Astrocyte (in vitro differentiated cells and primary cell): ENCODE results near the gene MOB1B. TPM values are rescaled to one million over a fixed set of nuclear protein-coding genes. Genes with fewer than 3 reads are reported as not detected.
A peak's percentile ranks its signal among the peaks of the same experiment; 100 is the strongest.

Experiments
- DNase-seq: peaks from one replicate; pipeline ENCODE4 v3.0.0-alpha.2; 2010; ENCODE audit warnings: low read depth
- FAIRE-seq: peaks from 2 replicates; lab custom pipeline; 2011; peaks lifted over from hg19 to GRCh38; lab: Jason Lieb, UNC
- H2AFZ ChIP-seq: 2 replicates; pipeline ENCODE4 v1.6.0; 2012; ENCODE audit warnings: low read depth, low read length, inconsistent platforms
- H3K27ac ChIP-seq: 2 replicates; pipeline ENCODE4 v1.5.1; 2011; ENCODE audit warnings: low read depth, low read length, inconsistent platforms
- H3K27me3 ChIP-seq: 2 replicates; pipeline ENCODE4 v1.6.0; 2011; ENCODE audit warnings: low read length, inconsistent platforms; ENCODE audit not compliant: insufficient read depth
- H3K36me3 ChIP-seq: 2 replicates; pipeline ENCODE4 v1.5.1; 2011; ENCODE audit warnings: low read length, inconsistent platforms; ENCODE audit not compliant: insufficient read depth
- H3K4me1 ChIP-seq: 2 replicates; pipeline ENCODE4 v1.5.1; 2011; ENCODE audit warnings: low read length, inconsistent platforms; ENCODE audit not compliant: insufficient read depth
- H3K4me2 ChIP-seq: 2 replicates; pipeline ENCODE4 v1.6.0; 2012; ENCODE audit warnings: low read length, inconsistent platforms
- H3K4me3 ChIP-seq: 2 replicates; pipeline ENCODE4 v1.5.1; 2011; ENCODE audit warnings: low read depth, mild to moderate bottlenecking, low read length, inconsistent platforms; ENCODE audit not compliant: insufficient read depth
- H3K79me2 ChIP-seq: 2 replicates; pipeline ENCODE4 v1.6.0; 2012; ENCODE audit warnings: mild to moderate bottlenecking, low read length, inconsistent platforms; ENCODE audit not compliant: insufficient read depth
- H3K9ac ChIP-seq: 2 replicates; pipeline ENCODE4 v1.6.0; 2012; ENCODE audit warnings: mild to moderate bottlenecking, low read length, inconsistent platforms
- H3K9me3 ChIP-seq: 2 replicates; pipeline ENCODE4 v1.5.1; 2012; ENCODE audit warnings: low read depth, mild to moderate bottlenecking, low read length, inconsistent platforms; ENCODE audit not compliant: insufficient read depth
- H4K20me1 ChIP-seq: 2 replicates; pipeline ENCODE4 v1.6.0; 2012; ENCODE audit warnings: low read length, inconsistent platforms; ENCODE audit not compliant: insufficient read depth
- H3K27ac Mint-ChIP-seq: one replicate; pipeline ENCODE4 v1.8.0; 2021; ENCODE audit warnings: mild to moderate bottlenecking, mixed read lengths; ENCODE audit not compliant: unreplicated experiment
- H3K27me3 Mint-ChIP-seq: one replicate; pipeline ENCODE4 v1.8.0; 2021; ENCODE audit warnings: low read depth, mixed read lengths; ENCODE audit not compliant: unreplicated experiment
- H3K36me3 Mint-ChIP-seq: one replicate; pipeline ENCODE4 v1.8.0; 2021; ENCODE audit warnings: low read depth, mixed read lengths; ENCODE audit not compliant: unreplicated experiment
- H3K4me1 Mint-ChIP-seq: one replicate; pipeline ENCODE4 v1.8.0; 2021; ENCODE audit warnings: low read depth, mixed read lengths; ENCODE audit not compliant: unreplicated experiment
- H3K4me3 Mint-ChIP-seq: one replicate; pipeline ENCODE4 v1.8.0; 2021; ENCODE audit warnings: mild to moderate bottlenecking, moderate library complexity, mixed read lengths; ENCODE audit not compliant: unreplicated experiment
- H3K9me3 Mint-ChIP-seq: one replicate; pipeline ENCODE4 v1.8.0; 2021; ENCODE audit warnings: mild to moderate bottlenecking, mixed read lengths; ENCODE audit not compliant: unreplicated experiment
- EZH2 ChIP-seq: IDR thresholded peaks from 2 replicates; pipeline ENCODE4 v1.6.1; 2012; ENCODE audit warnings: mild to moderate bottlenecking, low read length, inconsistent platforms; ENCODE audit not compliant: insufficient read depth
- total RNA-seq: library from RNA; stranded (reverse); gene quantifications from 2 replicates; pipeline ENCODE4 v1.2.1, GENCODE V29; 2021
- TF ChIP-seq, protein P1 (sequence below): IDR thresholded peaks from 2 replicates; pipeline ENCODE4 v1.5.1; 2011; ENCODE audit warnings: low read depth, mild to moderate bottlenecking, inconsistent platforms, low read length, moderate library complexity; ENCODE audit not compliant: insufficient read depth

Gene MOB1B
- total RNA-seq, 1 donor from 2014 or later, result 40.6 TPM

- H3K27ac ChIP-seq, result peak overlapping the region; percentile 66
- no peak for DNase-seq
- H3K79me2 ChIP-seq, result peaks cover 5% of the 10 kb centered on the region
- H4K20me1 ChIP-seq, result no peaks in the 10 kb centered on the region
- H3K27me3 Mint-ChIP-seq, result no peaks in the 10 kb centered on the region
- no peak overlapping the region for H3K4me3 ChIP-seq
- H3K9ac ChIP-seq, result no peak overlapping the region
- H3K4me1 ChIP-seq, result peaks cover 15% of the 10 kb centered on the region
- H3K36me3 Mint-ChIP-seq, result no peaks in the 10 kb centered on the region
- no peaks in the 10 kb centered on the region for H3K9me3 ChIP-seq
- no peak overlapping the region for H2AFZ ChIP-seq
- H3K4me3 Mint-ChIP-seq, result no peak overlapping the region
- H3K4me2 ChIP-seq, result peak overlapping the region; percentile 61
- FAIRE-seq, result no peak
- peaks cover 12% of the 10 kb centered on the region for H3K4me1 Mint-ChIP-seq
- no peak overlapping the region for H3K27ac Mint-ChIP-seq
- no peaks in the 10 kb centered on the region for H3K27me3 ChIP-seq
- peaks cover 5% of the 10 kb centered on the region for H3K36me3 ChIP-seq
- TF ChIP-seq EZH2, result no peak
- TF ChIP-seq, protein P1, sequence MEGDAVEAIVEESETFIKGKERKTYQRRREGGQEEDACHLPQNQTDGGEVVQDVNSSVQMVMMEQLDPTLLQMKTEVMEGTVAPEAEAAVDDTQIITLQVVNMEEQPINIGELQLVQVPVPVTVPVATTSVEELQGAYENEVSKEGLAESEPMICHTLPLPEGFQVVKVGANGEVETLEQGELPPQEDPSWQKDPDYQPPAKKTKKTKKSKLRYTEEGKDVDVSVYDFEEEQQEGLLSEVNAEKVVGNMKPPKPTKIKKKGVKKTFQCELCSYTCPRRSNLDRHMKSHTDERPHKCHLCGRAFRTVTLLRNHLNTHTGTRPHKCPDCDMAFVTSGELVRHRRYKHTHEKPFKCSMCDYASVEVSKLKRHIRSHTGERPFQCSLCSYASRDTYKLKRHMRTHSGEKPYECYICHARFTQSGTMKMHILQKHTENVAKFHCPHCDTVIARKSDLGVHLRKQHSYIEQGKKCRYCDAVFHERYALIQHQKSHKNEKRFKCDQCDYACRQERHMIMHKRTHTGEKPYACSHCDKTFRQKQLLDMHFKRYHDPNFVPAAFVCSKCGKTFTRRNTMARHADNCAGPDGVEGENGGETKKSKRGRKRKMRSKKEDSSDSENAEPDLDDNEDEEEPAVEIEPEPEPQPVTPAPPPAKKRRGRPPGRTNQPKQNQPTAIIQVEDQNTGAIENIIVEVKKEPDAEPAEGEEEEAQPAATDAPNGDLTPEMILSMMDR, result no peak
- no peaks in the 10 kb centered on the region for H3K9me3 Mint-ChIP-seq
These were observed 123.5 kb downstream of the MOB1B start for GRCh38 chr4:71025654-71026053.

DNA sequence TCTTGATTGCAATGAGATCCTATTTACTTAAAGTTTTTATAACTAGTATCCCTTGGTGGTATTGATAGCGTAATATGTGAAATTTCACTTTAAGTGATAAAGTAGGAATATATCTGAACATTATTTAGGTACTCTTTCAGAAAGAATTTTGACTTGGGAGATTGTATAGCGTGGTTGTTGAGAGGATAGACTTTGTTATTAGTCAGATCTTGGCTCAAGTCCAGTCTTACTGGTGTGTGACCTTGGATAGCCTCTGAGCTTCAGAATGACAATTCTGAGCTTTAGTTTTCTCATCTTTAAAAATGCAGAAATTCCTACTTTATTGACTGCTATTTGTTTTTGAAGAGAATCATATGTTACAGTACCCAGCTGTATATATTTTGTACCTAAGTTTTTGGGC lies 123.9 kb downstream of the MOB1B start:
- Mint-ChIP-seq H3K36me3 (no peaks in the 10 kb centered on the region), H3K27me3 (no peaks in the 10 kb centered on the region), H3K27ac (peak overlapping the region; percentile 20), H3K4me1 (peaks cover 12% of the 10 kb centered on the region), H3K4me3 (no peak overlapping the region), H3K9me3 (no peaks in the 10 kb centered on the region)
- Histone ChIP-seq H2AFZ (no peak overlapping the region), H3K27ac (peak overlapping the region; percentile 66), H3K9me3 (no peaks in the 10 kb centered on the region), H3K79me2 (peaks cover 5% of the 10 kb centered on the region), H3K9ac (no peak overlapping the region), H3K4me2 (peak overlapping the region; percentile 61), H3K4me1 (peaks cover 15% of the 10 kb centered on the region), H3K27me3 (no peaks in the 10 kb centered on the region), H4K20me1 (no peaks in the 10 kb centered on the region), H3K36me3 (peaks cover 5% of the 10 kb centered on the region), H3K4me3 (no peak overlapping the region)
- FAIRE-seq, result peak; percentile 91
- TF ChIP-seq EZH2, result no peak
- TF ChIP-seq, protein P1, result no peak
- peak; percentile 80 for DNase-seq

- TF ChIP-seq, protein P1, result no peak
- no peak for TF ChIP-seq EZH2
- Histone ChIP-seq H3K4me1 (peaks cover 28% of the 10 kb centered on the region), H2AFZ (no peak overlapping the region), H3K9me3 (no peaks in the 10 kb centered on the region), H3K79me2 (no peaks in the 10 kb centered on the region), H3K9ac (no peak overlapping the region), H3K27me3 (no peaks in the 10 kb centered on the region), H4K20me1 (no peaks in the 10 kb centered on the region), H3K4me3 (no peak overlapping the region), H3K27ac (no peak overlapping the region), H3K4me2 (no peak overlapping the region), H3K36me3 (peaks cover 5% of the 10 kb centered on the region)
- no peak for DNase-seq
- Mint-ChIP-seq H3K27ac (no peak overlapping the region), H3K4me3 (no peak overlapping the region), H3K36me3 (no peaks in the 10 kb centered on the region), H3K4me1 (peaks cover 20% of the 10 kb centered on the region), H3K9me3 (no peaks in the 10 kb centered on the region), H3K27me3 (no peaks in the 10 kb centered on the region)
- no peak for FAIRE-seq
These were observed 125.4 kb downstream of the MOB1B start for GRCh38 chr4:71027611-71028010.
